GM12878 (cell line): ENCODE measurements around the gene THEM4. TPM values are rescaled to one million over a fixed set of nuclear protein-coding genes. Genes with fewer than 3 reads are reported as not detected.

Source experiments
- ATAC-seq: fragments of 200-7000 bp; cut with Tn5 transposase; 3 replicates; pipeline ENCODE4 v1.9.1; 2020; ENCODE audit warnings: mild to moderate bottlenecking, moderate library complexity
- BruUV-seq: library from RNA; stranded (reverse); fragments of 400-500 nt; replicated peaks from 2 replicates; lab custom pipeline; 2021; lab: Mats Ljungman, UMichigan
- CTCF ChIA-PET: fragments of 300-600 bp; sonication (Branson Sonifier 250); formaldehyde crosslinking; extraction: SDS; loops from one replicate; lab custom pipeline; 2021; ENCODE audit warnings: inconsistent platforms; lab: Yijun Ruan, JAX
- POLR2A ChIA-PET: fragments of 350-600 bp; formaldehyde crosslinking; extraction: SDS; loops from one replicate; lab custom pipeline; 2021; ENCODE audit warnings: inconsistent platforms; lab: Charles Lee
- RAD21 ChIA-PET: fragments of 300-600 bp; sonication (Branson Sonifier 250); formaldehyde crosslinking; loops from one replicate; lab custom pipeline; 2023; ENCODE audit warnings: antibody characterized with exemption; ENCODE audit not compliant: unreplicated experiment; lab: Charles Lee
- SMC1A ChIA-PET: fragments of 300-600 bp; sonication (Branson Sonifier 250); formaldehyde crosslinking; loops from one replicate; lab custom pipeline; 2023; ENCODE audit not compliant: unreplicated experiment, uncharacterized antibody; lab: Charles Lee
- DNase-seq: peaks from one replicate; pipeline ENCODE4 v3.0.0-alpha.2; 2011; ENCODE audit warnings: low read depth, low spot score
- FAIRE-seq: peaks from 3 replicates; lab custom pipeline; 2011; peaks lifted over from hg19 to GRCh38; lab: Jason Lieb, UNC
- H2AFZ ChIP-seq: 2 replicates; pipeline ENCODE4 v1.6.0; 2011; ENCODE audit warnings: low read depth, low read length, control low read depth; ENCODE audit not compliant: control insufficient read depth
- H3K27ac ChIP-seq: 2 replicates; pipeline ENCODE4 v1.5.1; 2011; ENCODE audit warnings: control low read depth; ENCODE audit not compliant: control insufficient read depth, insufficient read depth
- H3K27me3 ChIP-seq, 2 experiments: replicated peaks in 1 of 2; 2 replicates each; pipeline versions ENCODE4 v1.6.0 to v1.6.1; 2011; ENCODE audit warnings: low read length in 1 of 2; ENCODE audit not compliant: control insufficient read depth in 2 of 2, insufficient read depth in 2 of 2
- H3K36me3 ChIP-seq, 2 experiments: 2 replicates each; pipeline ENCODE4 v1.5.1; 2011; ENCODE audit warnings: low read length in 1 of 2; ENCODE audit not compliant: control insufficient read depth in 2 of 2, insufficient read depth in 2 of 2
- H3K4me1 ChIP-seq: 2 replicates; pipeline ENCODE4 v1.6.1; 2011; ENCODE audit warnings: mild to moderate bottlenecking, low read length, moderate library complexity, mixed read lengths; ENCODE audit not compliant: control insufficient read depth, insufficient read depth
- H3K4me2 ChIP-seq: 2 replicates; pipeline ENCODE4 v1.6.0; 2011; ENCODE audit warnings: control low read depth; ENCODE audit not compliant: control insufficient read depth, insufficient read depth
- H3K4me3 ChIP-seq: fragments of 200-600 bp; sonication (generic); 2 replicates; pipeline ENCODE4 v1.5.1; 2016
- H3K79me2 ChIP-seq: 2 replicates; pipeline ENCODE4 v1.6.0; 2011; ENCODE audit warnings: low read length; ENCODE audit not compliant: control insufficient read depth, insufficient read depth
- H3K9ac ChIP-seq: 2 replicates; pipeline ENCODE4 v1.8.0; 2011; ENCODE audit warnings: low read length, control low read depth, mixed read lengths; ENCODE audit not compliant: control insufficient read depth, insufficient read depth
- H3K9me3 ChIP-seq: replicated peaks from 3 replicates; pipeline ENCODE4 v1.5.1; 2011; ENCODE audit warnings: mild to moderate bottlenecking, low read length; ENCODE audit not compliant: control insufficient read depth, insufficient read depth
- H4K20me1 ChIP-seq: 2 replicates; pipeline ENCODE4 v1.6.0; 2011; ENCODE audit not compliant: control insufficient read depth, insufficient read depth
- CEBPB ChIP-seq, 2 experiments: fragments of 150-350 bp in 1 of 2; IDR thresholded peaks; 2 replicates each; pipeline ENCODE4 v1.6.1; 2012 to 2014; ENCODE audit warnings: low read depth in 2 of 2, low read length in 2 of 2, borderline replicate concordance in 1 of 2, inconsistent platforms in 1 of 2
- EGR1 ChIP-seq, 2 experiments: IDR thresholded peaks; 1 replicate in 1 of 2; 2 replicates in 1 of 2; pipeline ENCODE4 v1.6.1; 2011 to 2012; ENCODE audit warnings: low read depth in 2 of 2, low read length in 2 of 2, borderline replicate concordance in 1 of 2, mild to moderate bottlenecking in 1 of 2, moderate library complexity in 1 of 2
- ESRRA ChIP-seq: IDR thresholded peaks from 2 replicates; pipeline ENCODE4 v1.6.1; 2012; ENCODE audit warnings: mild to moderate bottlenecking, low read length, improper control_type of control experiment
- FOXM1 ChIP-seq: IDR thresholded peaks from 2 replicates; pipeline ENCODE4 v1.6.1; 2012; ENCODE audit warnings: low read depth, mild to moderate bottlenecking, inconsistent platforms, low read length, moderate library complexity
- IRF4 ChIP-seq: IDR thresholded peaks from 2 replicates; pipeline ENCODE4 v1.6.1; 2011; ENCODE audit warnings: low read depth, low read length
- JUND ChIP-seq: IDR thresholded peaks from 2 replicates; pipeline ENCODE4 v1.6.1; 2012; ENCODE audit warnings: low read depth, mild to moderate bottlenecking, low read length, improper control_type of control experiment, moderate library complexity
- MYC ChIP-seq: IDR thresholded peaks from 2 replicates; pipeline ENCODE4 v1.6.1; 2011; ENCODE audit warnings: mild to moderate bottlenecking, low read length, moderate library complexity, inconsistent platforms; ENCODE audit not compliant: insufficient read depth, insufficient replicate concordance, insufficient read length, severe bottlenecking
- SMAD1 ChIP-seq: fragments of 450-650 bp; IDR thresholded peaks from 2 replicates; pipeline ENCODE4 v1.6.1; 2018; ENCODE audit warnings: mild to moderate bottlenecking, low read depth; ENCODE audit not compliant: partially characterized antibody
- SMARCA5 ChIP-seq: fragments of 450-650 bp; IDR thresholded peaks from 2 replicates; pipeline ENCODE4 v1.6.1; 2017; ENCODE audit warnings: mild to moderate bottlenecking
- TAF1 ChIP-seq: IDR thresholded peaks from 2 replicates; pipeline ENCODE4 v1.6.1; 2011; ENCODE audit warnings: mild to moderate bottlenecking, low read depth, low read length, borderline replicate concordance
- TBL1XR1 ChIP-seq: IDR thresholded peaks from 2 replicates; pipeline ENCODE4 v1.6.1; 2012; ENCODE audit warnings: low read depth, low read length, improper control_type of control experiment
- WGBS: methylation state at CpG from one replicate; pipeline ENCODE4 v1.1.6; 2016; ENCODE audit warnings: low lambda C conversion rate; ENCODE audit not compliant: insufficient replicate concordance, insufficient coverage; ENCODE audit errors: missing lambda C conversion rate; 5-methylcytosine and 5-hydroxymethylcytosine counted together
- in situ Hi-C: fragments of 300-500 bp; cut with MboI; formaldehyde crosslinking; loops from 9 replicates; pipeline ENCODE4 v1.14.3; 2018; ENCODE audit warnings: mixed read lengths
- intact Hi-C: fragments of 100-400 bp; cut with micrococcal nuclease; formaldehyde crosslinking; loops from one replicate; pipeline ENCODE4 v1.14.2; 2022; ENCODE audit not compliant: unreplicated experiment
- polyA plus RNA-seq, 11 experiments: library from polyadenylated mRNA; depleted of rRNA in 4 of 11; unstranded in 6 of 11; stranded (reverse) in 5 of 11; fragments of >200 nt; fragmentation: Nextera tagmentation in 4 of 11; fragmentation: Illumina TruSeq in 1 of 11; extraction: Ambion mirVana in 4 of 11; extraction: Trizol in 1 of 11; gene quantifications; 1 replicate in 1 of 11; 2 replicates in 10 of 11; pipeline versions ENCODE4 v1.2.1 to v1.2.3, GENCODE V29; 2011 to 2016; ENCODE audit warnings: inconsistent platforms in 2 of 11, missing spikeins in 2 of 11, low read depth in 1 of 11
- total RNA-seq, 4 experiments: library from RNA; depleted of rRNA in 3 of 4; stranded (reverse); fragments of >200 nt in 3 of 4; fragmentation: Illumina TruSeq in 1 of 4; extraction: Trizol in 1 of 4; gene quantifications; 2 replicates each; pipeline versions ENCODE4 v1.2.1 to v1.2.3, GENCODE V29; 2013 to 2021
- TF ChIP-seq, protein P1 (sequence below): fragments of 450-650 bp; IDR thresholded peaks from 2 replicates; pipeline ENCODE4 v1.6.1; 2018; ENCODE audit warnings: borderline replicate concordance, mild to moderate bottlenecking; ENCODE audit not compliant: partially characterized antibody
- TF ChIP-seq, protein P2 (sequence below): fragments of 150-350 bp; IDR thresholded peaks from 2 replicates; pipeline ENCODE4 v1.6.1; 2014; ENCODE audit warnings: mild to moderate bottlenecking, low read depth, low read length

Gene THEM4
- total and polyA plus RNA-seq, 10 of the 15 experiments (the other 5 are each of a cell fraction or from before 2014, with no cell fraction given), result 3.4 to 30.8 (median 17.9) TPM

DNA sequence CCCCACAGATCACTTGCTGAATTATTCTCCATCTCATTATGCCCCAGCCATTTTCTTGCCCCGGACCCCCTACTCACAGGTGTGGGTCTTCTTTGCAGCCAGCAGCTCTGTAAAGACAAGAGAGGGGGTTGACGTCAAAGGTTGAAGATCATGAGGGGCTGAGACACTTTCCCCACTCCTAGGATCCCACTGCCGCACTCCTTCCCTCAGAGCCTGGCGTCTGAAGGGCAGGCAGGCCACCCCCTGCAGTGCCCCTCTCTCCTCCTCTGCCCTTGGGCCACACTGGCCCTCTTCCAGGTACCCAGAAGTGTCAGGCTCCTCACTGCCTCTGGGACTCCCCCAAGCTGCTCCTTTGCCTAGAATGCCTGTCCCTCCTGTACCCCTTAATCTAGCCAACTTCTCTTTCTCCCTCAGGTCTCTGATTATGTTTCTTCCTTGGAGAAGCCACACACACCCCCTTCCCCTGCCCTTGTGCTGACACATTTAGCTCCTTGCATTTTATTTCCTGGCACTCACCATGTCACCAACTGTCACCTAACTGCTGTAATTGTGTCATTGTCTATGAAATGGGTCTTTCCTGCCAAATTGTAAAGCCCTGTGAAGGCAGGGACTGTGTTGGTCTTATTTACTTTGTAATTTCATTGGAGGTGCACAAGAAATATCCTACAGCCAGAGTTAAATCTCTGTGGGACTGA is 79.8 kb downstream of the THEM4 start:
- SMC1A ChIA-PET, result no interaction called here
- Histone ChIP-seq H3K9ac (no peak overlapping the region), H3K27ac (no peak overlapping the region), H3K36me3 (no peaks in the 10 kb centered on the region), H3K4me1 (peaks cover 5% of the 10 kb centered on the region), H4K20me1 (no peaks in the 10 kb centered on the region), H3K4me2 (no peak overlapping the region), H2AFZ (no peak overlapping the region), H3K79me2 (no peaks in the 10 kb centered on the region), H3K4me3 (no peak overlapping the region), H3K27me3 (no peaks in the 10 kb centered on the region), H3K9me3 (no peaks in the 10 kb centered on the region)
- ATAC-seq, result no peak
- no TSS peak for BruUV-seq
- intact Hi-C loops (loop anchor here (10.0 kb wide), 1 partner anchor 115 kb away; the partner anchor contains the start of gene CELF3), in situ Hi-C loops (loop anchor here (10.0 kb wide), 2 partner anchors 385 to 535 kb away; no protein-coding TSS in a partner anchor)
- DNase-seq, result no peak
- 18% methylated on average over 4 of the region's 4 CpGs for WGBS
- no peak for FAIRE-seq
- no peak for TF ChIP-seq CEBPB (IDR thresholded peaks at IDR 0.05; ENCODE audit: borderline replicate concordance in 1 of 2, low read depth in 2 of 2, low read length in 2 of 2)
- TF ChIP-seq, protein P1, sequence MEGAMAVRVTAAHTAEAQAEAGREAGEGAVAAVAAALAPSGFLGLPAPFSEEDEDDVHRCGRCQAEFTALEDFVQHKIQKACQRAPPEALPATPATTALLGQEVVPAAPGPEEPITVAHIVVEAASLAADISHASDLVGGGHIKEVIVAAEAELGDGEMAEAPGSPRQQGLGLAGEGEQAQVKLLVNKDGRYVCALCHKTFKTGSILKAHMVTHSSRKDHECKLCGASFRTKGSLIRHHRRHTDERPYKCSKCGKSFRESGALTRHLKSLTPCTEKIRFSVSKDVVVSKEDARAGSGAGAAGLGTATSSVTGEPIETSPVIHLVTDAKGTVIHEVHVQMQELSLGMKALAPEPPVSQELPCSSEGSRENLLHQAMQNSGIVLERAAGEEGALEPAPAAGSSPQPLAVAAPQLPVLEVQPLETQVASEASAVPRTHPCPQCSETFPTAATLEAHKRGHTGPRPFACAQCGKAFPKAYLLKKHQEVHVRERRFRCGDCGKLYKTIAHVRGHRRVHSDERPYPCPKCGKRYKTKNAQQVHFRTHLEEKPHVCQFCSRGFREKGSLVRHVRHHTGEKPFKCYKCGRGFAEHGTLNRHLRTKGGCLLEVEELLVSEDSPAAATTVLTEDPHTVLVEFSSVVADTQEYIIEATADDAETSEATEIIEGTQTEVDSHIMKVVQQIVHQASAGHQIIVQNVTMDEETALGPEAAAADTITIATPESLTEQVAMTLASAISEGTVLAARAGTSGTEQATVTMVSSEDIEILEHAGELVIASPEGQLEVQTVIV, result no peak
- TF ChIP-seq, protein P2, sequence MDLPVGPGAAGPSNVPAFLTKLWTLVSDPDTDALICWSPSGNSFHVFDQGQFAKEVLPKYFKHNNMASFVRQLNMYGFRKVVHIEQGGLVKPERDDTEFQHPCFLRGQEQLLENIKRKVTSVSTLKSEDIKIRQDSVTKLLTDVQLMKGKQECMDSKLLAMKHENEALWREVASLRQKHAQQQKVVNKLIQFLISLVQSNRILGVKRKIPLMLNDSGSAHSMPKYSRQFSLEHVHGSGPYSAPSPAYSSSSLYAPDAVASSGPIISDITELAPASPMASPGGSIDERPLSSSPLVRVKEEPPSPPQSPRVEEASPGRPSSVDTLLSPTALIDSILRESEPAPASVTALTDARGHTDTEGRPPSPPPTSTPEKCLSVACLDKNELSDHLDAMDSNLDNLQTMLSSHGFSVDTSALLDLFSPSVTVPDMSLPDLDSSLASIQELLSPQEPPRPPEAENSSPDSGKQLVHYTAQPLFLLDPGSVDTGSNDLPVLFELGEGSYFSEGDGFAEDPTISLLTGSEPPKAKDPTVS, result no peak
- no peak for TF ChIP-seq ESRRA
- TF ChIP-seq MYC, result no peak
- TF ChIP-seq TAF1, result no peak
- TF ChIP-seq JUND, result no peak
- no peak for TF ChIP-seq FOXM1
- no peak for TF ChIP-seq IRF4
- no peak for TF ChIP-seq SMARCA5
- no peak for TF ChIP-seq SMAD1
- TF ChIP-seq EGR1 (IDR thresholded peaks at IDR 0.05; ENCODE audit: borderline replicate concordance in 1 of 2, low read depth in 2 of 2, low read length in 2 of 2), result no peak
- no peak for TF ChIP-seq TBL1XR1
- POLR2A ChIA-PET, result no interaction called here
- RAD21 ChIA-PET, result no interaction called here
- CTCF ChIA-PET, result interaction anchor here (1.0 to 1.9 kb wide), 2 partner anchors 11 to 295 kb away, joined by 4 to 6 read pairs; partner anchors contain the start of gene C2CD4D
